K562 (cell line): ENCODE data around the gene FCSK. TPM values are rescaled to one million over a fixed set of nuclear protein-coding genes. Genes with fewer than 3 reads are reported as not detected.

ENCODE experiments used
- ATF4 ChIP-seq: fragments of 450-650 bp; formaldehyde crosslinking; IDR thresholded peaks from 2 replicates; pipeline ENCODE4 v1.4.0; 2022; ENCODE audit warnings: mild to moderate bottlenecking, moderate library complexity
- CHD4 ChIP-seq: fragments of 200-600 bp; sonication (generic); IDR thresholded peaks from 3 replicates; pipeline ENCODE4 v1.6.1; 2012; ENCODE audit warnings: low read depth, mild to moderate bottlenecking, mixed read lengths, low read length, inconsistent platforms; ENCODE audit not compliant: insufficient read depth, insufficient replicate concordance, poor library complexity, severe bottlenecking
- E2F1 ChIP-seq: sonication (generic); formaldehyde crosslinking; IDR thresholded peaks from 2 replicates; pipeline ENCODE4 v1.8.1; 2023; ENCODE audit warnings: mild to moderate bottlenecking, missing genetic modification reagents, moderate library complexity
- FUS ChIP-seq: fragments of 200-400 bp; formaldehyde crosslinking; optimal IDR thresholded peaks from 2 replicates; pipeline ENCODE3; 2017; ENCODE audit warnings: low read depth, low read length
- HDAC2 ChIP-seq: fragments of 450-650 bp; IDR thresholded peaks from 2 replicates; pipeline ENCODE4 v1.6.1; 2016; ENCODE audit warnings: mild to moderate bottlenecking
- HES1 ChIP-seq: fragments of 450-650 bp; IDR thresholded peaks from 2 replicates; pipeline ENCODE4 v1.6.1; 2016; ENCODE audit warnings: low read depth, mild to moderate bottlenecking, moderate library complexity
- KLF6 ChIP-seq: fragments of 250-450 bp; sonication (Bioruptor Pico); IDR thresholded peaks from 2 replicates; pipeline ENCODE4 v1.4.0; 2020; ENCODE audit warnings: mild to moderate bottlenecking, moderate library complexity, borderline replicate concordance
- MTA3 ChIP-seq: fragments of 450-650 bp; formaldehyde crosslinking; IDR thresholded peaks from 2 replicates; pipeline ENCODE4 v1.6.1; 2017; ENCODE audit warnings: mild to moderate bottlenecking, borderline replicate concordance
- MXI1 ChIP-seq: IDR thresholded peaks from 2 replicates; pipeline ENCODE4 v1.6.1; 2011; ENCODE audit warnings: low read depth, mild to moderate bottlenecking, improper control_type of control experiment, low read length
- NBN ChIP-seq: fragments of 450-650 bp; IDR thresholded peaks from 2 replicates; pipeline ENCODE4 v1.6.1; 2016; ENCODE audit warnings: low read depth, mild to moderate bottlenecking
- NR1H2 ChIP-seq: sonication (generic); formaldehyde crosslinking; IDR thresholded peaks from 2 replicates; pipeline ENCODE4 v1.4.0; 2020; ENCODE audit warnings: mild to moderate bottlenecking, missing genetic modification reagents
- RERE ChIP-seq: sonication (generic); formaldehyde crosslinking; IDR thresholded peaks from 2 replicates; pipeline ENCODE4 v1.8.0; 2023; ENCODE audit warnings: missing genetic modification reagents, mild to moderate bottlenecking, borderline replicate concordance
- SIRT6 ChIP-seq: IDR thresholded peaks from one replicate; pipeline ENCODE4 v1.6.1; 2012; ENCODE audit warnings: low read depth, mild to moderate bottlenecking, control low read depth, inconsistent platforms, low read length, moderate library complexity
- ZMIZ1 ChIP-seq, 2 experiments: fragments of 150-350 bp in 1 of 2; IDR thresholded peaks; 2 replicates each; pipeline ENCODE4 v1.6.1; 2012 to 2016; ENCODE audit warnings: low read depth in 2 of 2, low read length in 2 of 2, mild to moderate bottlenecking in 1 of 2, moderate library complexity in 1 of 2
- ZNF174 ChIP-seq: fragments of 250-450 bp; sonication (Bioruptor Pico); IDR thresholded peaks from 2 replicates; pipeline ENCODE4 v1.4.0; 2020; ENCODE audit warnings: mild to moderate bottlenecking
- ZNF507 ChIP-seq: conservative IDR thresholded peaks from 2 replicates; pipeline ENCODE4 v1.6.1; 2017; ENCODE audit warnings: missing genetic modification characterization, missing compliant biosample characterization
- polyA plus RNA-seq, 8 experiments: library from polyadenylated mRNA; depleted of rRNA in 4 of 8; stranded (reverse) in 5 of 8; unstranded in 3 of 8; fragments of >200 nt; fragmentation: Nextera tagmentation in 2 of 8; fragmentation: Illumina TruSeq in 1 of 8; extraction: Ambion mirVana in 2 of 8; extraction: Trizol in 1 of 8; gene quantifications; 2 replicates each; pipeline versions ENCODE4 v1.2.1 to v1.2.3, GENCODE V29; 2011 to 2014; ENCODE audit warnings: inconsistent platforms in 1 of 8, missing spikeins in 1 of 8
- total RNA-seq, 7 experiments: library from RNA; depleted of rRNA in 6 of 7; stranded (reverse); fragments of >200 nt in 6 of 7; fragmentation: Illumina TruSeq in 2 of 7; extraction: Trizol in 2 of 7; gene quantifications; 2 replicates each; pipeline versions ENCODE4 v1.2.1 to v1.2.3, GENCODE V29; 2011 to 2021; ENCODE audit warnings: low replicate concordance in 1 of 7

FCSK gene
- total and polyA plus RNA-seq, 9 of the 15 experiments (the other 6 are each of a cell fraction or from before 2014, with no cell fraction given), result 0.92 to 18.6 (median 8.3) TPM

GRCh38 chr16:70437017-70437581 lies 17.3 kb upstream of the FCSK start (continued):
- TF ChIP-seq MXI1, result no peak
- no peak for TF ChIP-seq ATF4 (CRISPR knock-in tag)
- TF ChIP-seq NR1H2 (CRISPR knock-in tag), result no peak
- 0 out of 2 replicates have a peak, but pooled peaks have one; percentile 51 for TF ChIP-seq HDAC2
- TF ChIP-seq MTA3, result peak; percentile 58; the same call in 1 of the 2 replicates
- TF ChIP-seq CHD4, result no peak
- TF ChIP-seq E2F1 (CRISPR knock-in tag), result no peak
- TF ChIP-seq ZNF507 (tag), result no peak
- TF ChIP-seq SIRT6, result no peak
- TF ChIP-seq RERE, result no peak
- no peak for TF ChIP-seq HES1
- TF ChIP-seq ZMIZ1 (IDR thresholded peaks at IDR 0.05; ENCODE audit: low read depth in 2 of 2, low read length in 2 of 2), result 0 out of 4 replicates have a peak, but pooled peaks of 1 of the 2 experiments have one; percentile 51
- TF ChIP-seq NBN, result no peak; the same call in 1 of the 2 replicates
- no peak for TF ChIP-seq ZNF174 (CRISPR knock-in tag)
- TF ChIP-seq KLF6 (CRISPR knock-in tag), result no peak
- TF ChIP-seq FUS, result no peak
